ENCODE measurements around the gene GTF3C4. TPM values are rescaled to one million over a fixed set of nuclear protein-coding genes. Genes with fewer than 3 reads are reported as not detected.

The GTF3C4 gene
- total and polyA plus RNA-seq, 2 of the 8 experiments (the other 6 are each of a cell fraction or from before 2014, with no cell fraction given) = 6.8 to 39.2 TPM

GRCh38 chr9:132648283-132648682 is 22.0 kb upstream of the GTF3C4 start:
- Histone ChIP-seq H3K14ac (ENCODE audit: insufficient read length) (no peak overlapping the region), H3K4ac (replicated peaks; ENCODE audit: insufficient read length, low read depth, low read length) (no peak overlapping the region), H2BK5ac (ENCODE audit: low read depth, low read length) (no peak overlapping the region), H2BK15ac (ENCODE audit: low read length) (no peak overlapping the region), H3K27me3 (replicated peaks in 1 of 4; ENCODE audit: control insufficient read depth in 3 of 4, extremely low read depth in 1 of 4, insufficient read depth in 3 of 4, low read length in 3 of 4) (no peaks in the 10 kb centered on the region), H4K91ac (replicated peaks; ENCODE audit: insufficient read length, low read length) (no peak overlapping the region), H3K4me2 (ENCODE audit: insufficient read depth in 1 of 2, low read depth in 2 of 2, low read length in 2 of 2) (no peak overlapping the region), H3K23me2 (ENCODE audit: low read depth, low read length) (no peaks in the 10 kb centered on the region), H3K79me2 (ENCODE audit: control insufficient read depth in 1 of 2, insufficient read depth in 2 of 2, low read length in 2 of 2) (no peaks in the 10 kb centered on the region), H3K4me1 (replicated peaks in 1 of 4; ENCODE audit: control insufficient read depth in 3 of 4, insufficient read depth in 4 of 4, low read length in 3 of 4) (no peaks in the 10 kb centered on the region), H3K23ac (ENCODE audit: insufficient read length) (no peak overlapping the region), H4K20me1 (replicated peaks in 1 of 2; ENCODE audit: control insufficient read depth in 1 of 2, insufficient read depth in 2 of 2, low read length in 2 of 2) (peaks cover 0 to 4% of the 10 kb centered on the region in 2 experiments), H4K5ac (ENCODE audit: insufficient read length, low read depth, low read length) (no peak overlapping the region), H3K9ac (replicated peaks in 1 of 4; ENCODE audit: extremely low read depth in 1 of 4, low read depth in 3 of 4, low read length in 3 of 4) (no peak overlapping the region), H2AK5ac (ENCODE audit: low read depth, low read length) (no peak overlapping the region), H3K4me3 (ENCODE audit: extremely low read depth in 1 of 4, insufficient read depth in 2 of 4, low read depth in 3 of 4, low read length in 4 of 4) (no peak overlapping the region), H3K56ac (replicated peaks; ENCODE audit: insufficient read length, low read depth, low read length) (no peak overlapping the region), H3K36me3 (ENCODE audit: control insufficient read depth in 2 of 4, insufficient read depth in 4 of 4, low read length in 3 of 4) (peaks cover 16 to 59% (median 45%) of the 10 kb centered on the region in 4 experiments; a peak in 7 of 8 replicates), H2AFZ (ENCODE audit: low read length) (no peak overlapping the region), H3K18ac (ENCODE audit: extremely low read depth, low read length) (no peak overlapping the region), H2BK20ac (ENCODE audit: low read length) (no peak overlapping the region), H4K8ac (ENCODE audit: extremely low read depth, insufficient read depth, low read length) (no peak overlapping the region), H3K9me3 (ENCODE audit: insufficient read depth in 2 of 2, low read depth in 1 of 2, low read length in 1 of 2) (no peaks in the 10 kb centered on the region), H3K79me1 (ENCODE audit: low read depth, low read length) (no peaks in the 10 kb centered on the region), H2BK12ac (ENCODE audit: low read depth, low read length) (no peak overlapping the region), H3K27ac (ENCODE audit: low read depth, low read length) (no peak overlapping the region), H2BK120ac (replicated peaks; ENCODE audit: low read depth, low read length) (no peak overlapping the region)
- TF ChIP-seq CHD1 (IDR thresholded peaks at IDR 0.05; ENCODE audit: low read depth, low read length) = no peak
- no peak for TF ChIP-seq ATF2 (IDR thresholded peaks at IDR 0.05; ENCODE audit: low read length)
- TF ChIP-seq JUN (IDR thresholded peaks at IDR 0.05; ENCODE audit: low read depth, low read length) = no peak
- no peak for TF ChIP-seq TAF7 (optimal IDR thresholded peaks at IDR 0.05; ENCODE audit: borderline replicate concordance, low read depth, low read length)
- TF ChIP-seq POLR2AphosphoS5 (IDR thresholded peaks at IDR 0.05; ENCODE audit: low read depth, low read length) = no peak
- no peak for TF ChIP-seq SIX5 (IDR thresholded peaks at IDR 0.05; ENCODE audit: low read depth, low read length)
- no peak for TF ChIP-seq TCF12 (IDR thresholded peaks at IDR 0.05; ENCODE audit: low read depth, low read length)
- 89% methylated on average over 7 of the region's 7 CpGs; no CpG with 5 or more reads in 1 of the 2 experiments for WGBS, 2 experiments (ENCODE audit: extremely low coverage in 1 of 2, insufficient coverage in 1 of 2, insufficient read length in 1 of 2, insufficient replicate concordance in 2 of 2, low coverage in 1 of 2, low lambda C conversion rate in 2 of 2, missing lambda C conversion rate in 1 of 2)
- DNase-seq (ENCODE audit: low read depth in 1 of 2, low spot score in 2 of 2) = no peak
- CTCF ChIA-PET (ENCODE audit: partially characterized antibody) = interaction anchor here (0.6 to 1.6 kb wide), 6 partner anchors 9 to 46 kb away, joined by 3 to 4 read pairs (median 3); no protein-coding TSS in a partner anchor
- POLR2A ChIA-PET (ENCODE audit: partially characterized antibody) = interaction anchor here (0.6 to 1.1 kb wide), 3 partner anchors 10 to 223 kb away, joined by 3 to 4 read pairs (median 3); partner anchors contain the start of gene GTF3C4
- no peak for FAIRE-seq

Measured in H1 (cell line).